Hepatocyte (in vitro differentiated cells): ENCODE data around the gene NETO1. TPM values are rescaled to one million over a fixed set of nuclear protein-coding genes. Genes with fewer than 3 reads are reported as not detected.

ENCODE experiments used
- DNase-seq: peaks from one replicate; pipeline ENCODE4 v3.0.0-alpha.2; 2016; ENCODE audit warnings: low spot score
- H2AFZ ChIP-seq: fragments of 200-600 bp; sonication (generic); 2 replicates; pipeline ENCODE4 v1.6.0; 2016; ENCODE audit warnings: antibody characterized with exemption, mild to moderate bottlenecking
- H3K27ac ChIP-seq: fragments of 200-600 bp; sonication (generic); 2 replicates; pipeline ENCODE4 v1.5.1; 2016; ENCODE audit warnings: mild to moderate bottlenecking
- H3K27me3 ChIP-seq: fragments of 200-600 bp; sonication (generic); 2 replicates; pipeline ENCODE4 v1.6.1; 2016
- H3K36me3 ChIP-seq: fragments of 200-600 bp; sonication (generic); replicated peaks from 2 replicates; pipeline ENCODE4 v1.5.1; 2016; ENCODE audit warnings: low read depth; ENCODE audit not compliant: insufficient read depth
- H3K4me1 ChIP-seq: fragments of 200-600 bp; sonication (generic); 2 replicates; pipeline ENCODE4 v1.5.1; 2016; ENCODE audit warnings: mild to moderate bottlenecking, moderate library complexity; ENCODE audit not compliant: insufficient read depth
- H3K4me2 ChIP-seq: fragments of 200-600 bp; sonication (generic); 2 replicates; pipeline ENCODE4 v1.6.0; 2016
- H3K4me3 ChIP-seq: fragments of 200-600 bp; sonication (generic); 2 replicates; pipeline ENCODE4 v1.5.1; 2016; ENCODE audit warnings: mild to moderate bottlenecking
- H3K79me2 ChIP-seq: fragments of 200-600 bp; sonication (generic); 2 replicates; pipeline ENCODE4 v1.6.0; 2017; ENCODE audit warnings: mild to moderate bottlenecking
- H3K9me2 ChIP-seq: fragments of 200-600 bp; sonication (generic); replicated peaks from 2 replicates; pipeline ENCODE4 v1.6.0; 2017; ENCODE audit warnings: mild to moderate bottlenecking; ENCODE audit not compliant: insufficient read depth
- H3K9me3 ChIP-seq: fragments of 200-600 bp; sonication (generic); 2 replicates; pipeline ENCODE4 v1.5.1; 2016; ENCODE audit warnings: low read depth, mild to moderate bottlenecking
- H4K20me1 ChIP-seq: fragments of 200-600 bp; sonication (generic); 2 replicates; pipeline ENCODE4 v1.6.0; 2016; ENCODE audit warnings: mild to moderate bottlenecking; ENCODE audit not compliant: insufficient read depth, poor library complexity, severe bottlenecking
- EZH2 ChIP-seq: fragments of 200-600 bp; sonication (generic); IDR thresholded peaks from 2 replicates; pipeline ENCODE4 v1.6.1; 2016; ENCODE audit warnings: antibody characterized with exemption, mild to moderate bottlenecking, borderline replicate concordance
- EZH2phosphoT487 ChIP-seq: fragments of 200-600 bp; sonication (generic); IDR thresholded peaks from one replicate; pipeline ENCODE4 v1.6.1; 2018; ENCODE audit warnings: antibody characterized with exemption, mild to moderate bottlenecking, low read depth, moderate library complexity; ENCODE audit not compliant: unreplicated experiment, severe bottlenecking
- WGBS: methylation state at CpG from one replicate; pipeline ENCODE4 v1.1.6; 2016; ENCODE audit warnings: low lambda C conversion rate; ENCODE audit errors: missing lambda C conversion rate; 5-methylcytosine and 5-hydroxymethylcytosine counted together
- polyA plus RNA-seq: library from polyadenylated mRNA; unstranded; fragments of >200 nt; fragmentation: Nextera tagmentation; extraction: Ambion mirVana; gene quantifications from 2 replicates; pipeline ENCODE4 v1.2.1, GENCODE V29; 2016
- total RNA-seq: library from RNA; depleted of rRNA; stranded (reverse); fragments of >200 nt; gene quantifications from 2 replicates; pipeline ENCODE4 v1.2.3, GENCODE V29; 2014
- TF ChIP-seq, protein P1 (sequence below): fragments of 200-600 bp; sonication (generic); IDR thresholded peaks from 2 replicates; pipeline ENCODE4 v1.5.1; 2016; ENCODE audit warnings: antibody characterized with exemption, mild to moderate bottlenecking; ENCODE audit not compliant: poor library complexity

NETO1 gene
- total and polyA plus RNA-seq, 2 experiments from 2014 or later, result not detected

DNA sequence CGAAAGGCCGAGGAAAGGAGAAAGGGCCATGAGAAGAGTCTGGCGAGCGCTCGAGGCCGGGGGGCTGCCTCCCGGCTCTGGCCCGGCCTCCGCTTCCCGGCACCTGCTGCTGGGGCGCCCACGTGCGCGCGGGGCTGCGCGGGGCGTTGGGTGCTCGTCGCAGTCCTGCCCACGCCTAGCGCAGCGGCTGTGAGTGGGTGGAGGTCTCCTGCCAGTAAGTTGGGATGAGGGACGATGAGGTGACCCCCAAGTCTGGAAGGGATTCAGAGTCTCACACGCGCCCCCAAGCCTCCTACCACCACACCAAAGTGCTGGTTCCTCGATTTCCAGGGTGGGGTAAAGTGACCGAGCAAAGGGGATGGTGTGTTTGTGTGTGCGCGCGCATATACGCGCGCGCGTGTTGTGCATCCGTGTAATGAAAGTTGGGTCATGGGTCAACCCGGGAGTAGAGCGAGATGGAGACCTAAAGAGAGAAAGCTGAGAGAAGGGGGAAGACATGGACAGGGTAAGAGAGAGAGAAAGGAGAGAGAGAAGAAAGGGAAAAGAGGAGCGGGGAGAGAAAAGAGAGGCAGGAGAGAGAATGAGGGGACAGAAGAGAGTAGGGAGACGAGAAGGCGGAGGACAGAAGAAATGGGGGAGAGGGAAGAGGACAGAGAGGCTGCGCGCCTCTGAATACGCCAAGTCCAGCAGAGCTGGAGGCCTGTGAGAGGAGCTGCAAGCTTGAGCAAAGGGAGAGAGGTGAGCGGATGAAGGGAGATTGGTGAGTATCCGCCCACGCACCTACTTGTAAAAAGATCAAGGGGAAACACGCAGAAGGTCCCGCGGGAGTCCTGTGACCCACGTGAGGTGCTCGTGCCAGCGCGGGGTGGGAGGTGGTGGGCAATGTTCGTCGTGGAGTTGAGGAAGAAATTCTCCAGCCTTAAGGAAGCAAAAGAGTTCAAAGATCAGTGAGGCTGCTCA, 1.7 kb upstream of the NETO1 start:
- WGBS, result 10% methylated on average over 45 of the region's 57 CpGs
- H2AFZ ChIP-seq, result peak overlapping the region; percentile 20

DNA sequence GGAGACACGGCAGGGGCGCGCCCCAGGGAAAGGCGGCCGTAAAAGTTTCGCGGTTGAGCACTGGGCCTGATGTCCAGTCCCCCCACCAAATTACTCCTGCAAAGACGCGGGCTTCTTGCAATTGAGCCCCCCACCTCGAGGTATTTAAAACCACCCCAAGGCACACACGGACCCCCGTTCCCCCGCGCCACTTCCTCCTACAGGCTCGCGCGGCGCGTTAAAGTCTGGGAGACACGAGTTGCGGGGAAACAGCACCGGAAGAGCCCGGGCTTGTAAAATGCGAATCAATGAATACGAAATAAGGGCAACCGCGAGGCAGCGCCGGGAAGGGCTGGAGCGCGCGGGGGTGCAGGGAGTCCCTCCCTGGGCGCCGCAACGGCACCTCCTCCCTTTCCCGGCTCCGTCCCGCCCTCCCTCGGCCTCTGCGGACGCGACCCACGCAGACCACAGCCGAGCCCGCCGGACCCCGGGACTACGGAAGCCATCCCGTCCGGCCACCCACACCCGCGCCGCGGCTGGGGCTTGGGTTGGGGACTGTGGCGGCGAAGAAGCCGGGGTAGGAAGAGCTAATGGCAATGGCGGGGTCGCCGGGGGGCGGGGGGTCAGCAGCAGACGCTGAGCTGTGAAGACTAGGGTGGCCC, 918 bp upstream of the NETO1 start:
- H3K27me3 ChIP-seq, result peaks cover 83% of the 10 kb centered on the region
- peak overlapping the region; percentile 93 for H3K4me2 ChIP-seq
- no peak for DNase-seq

More for the DNA sequence above, 1.7 kb upstream of the NETO1 start:
- H3K4me1 ChIP-seq, result peaks cover 8% of the 10 kb centered on the region
- H3K27me3 ChIP-seq, result peaks cover 76% of the 10 kb centered on the region
- H3K4me3 ChIP-seq, result no peak overlapping the region
- no peaks in the 10 kb centered on the region for H3K36me3 ChIP-seq
- no peak for DNase-seq
- H3K9me3 ChIP-seq, result no peaks in the 10 kb centered on the region
- H3K9me2 ChIP-seq, result no peaks in the 10 kb centered on the region
- TF ChIP-seq EZH2 (no peak), EZH2phosphoT487 (no peak)
- TF ChIP-seq, protein P1, sequence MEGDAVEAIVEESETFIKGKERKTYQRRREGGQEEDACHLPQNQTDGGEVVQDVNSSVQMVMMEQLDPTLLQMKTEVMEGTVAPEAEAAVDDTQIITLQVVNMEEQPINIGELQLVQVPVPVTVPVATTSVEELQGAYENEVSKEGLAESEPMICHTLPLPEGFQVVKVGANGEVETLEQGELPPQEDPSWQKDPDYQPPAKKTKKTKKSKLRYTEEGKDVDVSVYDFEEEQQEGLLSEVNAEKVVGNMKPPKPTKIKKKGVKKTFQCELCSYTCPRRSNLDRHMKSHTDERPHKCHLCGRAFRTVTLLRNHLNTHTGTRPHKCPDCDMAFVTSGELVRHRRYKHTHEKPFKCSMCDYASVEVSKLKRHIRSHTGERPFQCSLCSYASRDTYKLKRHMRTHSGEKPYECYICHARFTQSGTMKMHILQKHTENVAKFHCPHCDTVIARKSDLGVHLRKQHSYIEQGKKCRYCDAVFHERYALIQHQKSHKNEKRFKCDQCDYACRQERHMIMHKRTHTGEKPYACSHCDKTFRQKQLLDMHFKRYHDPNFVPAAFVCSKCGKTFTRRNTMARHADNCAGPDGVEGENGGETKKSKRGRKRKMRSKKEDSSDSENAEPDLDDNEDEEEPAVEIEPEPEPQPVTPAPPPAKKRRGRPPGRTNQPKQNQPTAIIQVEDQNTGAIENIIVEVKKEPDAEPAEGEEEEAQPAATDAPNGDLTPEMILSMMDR, result no peak
- H4K20me1 ChIP-seq, result no peaks in the 10 kb centered on the region
- H3K79me2 ChIP-seq, result no peaks in the 10 kb centered on the region
- peak overlapping the region; percentile 93 for H3K4me2 ChIP-seq
- H3K27ac ChIP-seq, result no peak overlapping the region

DNA sequence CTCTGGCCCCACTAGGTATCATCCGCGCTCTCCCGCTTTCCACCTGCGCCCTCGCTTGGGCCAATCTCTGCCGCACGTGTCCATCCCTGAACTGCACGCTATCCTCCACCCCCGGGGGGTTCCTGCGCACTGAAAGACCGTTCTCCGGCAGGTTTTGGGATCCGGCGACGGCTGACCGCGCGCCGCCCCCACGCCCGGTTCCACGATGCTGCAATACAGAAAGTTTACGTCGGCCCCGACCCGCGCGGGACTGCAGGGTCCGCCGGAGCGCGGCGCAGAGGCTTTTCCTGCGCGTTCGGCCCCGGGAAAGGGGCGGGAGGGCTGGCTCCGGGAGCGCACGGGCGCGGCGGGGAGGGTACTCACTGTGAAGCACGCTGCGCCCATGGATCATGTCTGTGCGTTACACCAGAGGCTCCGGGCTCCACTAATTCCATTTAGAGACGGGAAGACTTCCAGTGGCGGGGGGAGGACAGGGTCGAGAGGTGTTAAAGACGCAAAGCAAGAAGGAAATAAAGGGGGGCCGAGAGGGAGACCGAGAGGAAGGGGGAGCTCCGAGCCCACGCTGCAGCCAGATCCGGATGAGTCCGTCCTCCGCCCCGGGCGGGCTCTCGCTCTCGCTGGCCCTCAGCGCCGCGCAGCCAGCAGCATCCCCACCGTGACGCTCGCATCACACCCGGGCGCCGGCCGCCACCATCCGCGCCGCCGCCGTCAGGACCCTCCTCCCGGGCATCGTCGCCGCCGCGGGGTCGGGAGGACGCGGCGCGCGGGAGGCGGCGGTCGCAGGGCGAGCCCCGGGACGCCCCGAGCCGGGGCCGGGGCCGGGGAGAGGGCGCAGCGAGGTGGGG, 664 bp downstream of the NETO1 start:
- no peaks in the 10 kb centered on the region for H3K79me2 ChIP-seq
- DNase-seq, result no peak
- H2AFZ ChIP-seq, result no peak overlapping the region
- H3K27me3 ChIP-seq, result peaks cover 83% of the 10 kb centered on the region
- no peaks in the 10 kb centered on the region for H4K20me1 ChIP-seq
- peak overlapping the region; percentile 26 for H3K4me3 ChIP-seq
- no peak overlapping the region for H3K27ac ChIP-seq
- H3K36me3 ChIP-seq, result no peaks in the 10 kb centered on the region
- TF ChIP-seq EZH2 (peak; percentile 95), EZH2phosphoT487 (no peak)
- TF ChIP-seq, protein P1, result no peak
- H3K9me2 ChIP-seq, result no peaks in the 10 kb centered on the region
- 2% methylated on average over 60 of the region's 102 CpGs for WGBS
- peak overlapping the region; percentile 93 for H3K4me2 ChIP-seq
- H3K9me3 ChIP-seq, result no peaks in the 10 kb centered on the region
- peaks cover 8% of the 10 kb centered on the region for H3K4me1 ChIP-seq

More for the DNA sequence above, 918 bp upstream of the NETO1 start:
- peak overlapping the region; percentile 33 for H3K4me3 ChIP-seq
- under 1% methylated on average over 48 of the region's 62 CpGs for WGBS
- H3K9me3 ChIP-seq, result no peaks in the 10 kb centered on the region
- H3K27ac ChIP-seq, result no peak overlapping the region
- TF ChIP-seq EZH2, result peak; percentile 64
- TF ChIP-seq EZH2phosphoT487, result no peak
- H2AFZ ChIP-seq, result peak overlapping the region; percentile 40
- no peaks in the 10 kb centered on the region for H3K36me3 ChIP-seq
- H3K4me1 ChIP-seq, result peaks cover 8% of the 10 kb centered on the region
- H3K9me2 ChIP-seq, result no peaks in the 10 kb centered on the region
- no peaks in the 10 kb centered on the region for H3K79me2 ChIP-seq
- no peaks in the 10 kb centered on the region for H4K20me1 ChIP-seq
